HL-60 (cell line): Measurements from ENCODE around the gene ARAP2.

ENCODE experiments used
- CTCF ChIP-seq: IDR thresholded peaks from one replicate; pipeline ENCODE4 v1.5.1; 2011; ENCODE audit warnings: low read length, control low read depth, inconsistent platforms; ENCODE audit not compliant: insufficient read depth
- REST ChIP-seq: IDR thresholded peaks from 2 replicates; pipeline ENCODE4 v1.6.1; 2012; ENCODE audit warnings: low read depth; ENCODE audit not compliant: insufficient replicate concordance

- TF ChIP-seq CTCF: no peak
- peak; percentile 33 for TF ChIP-seq REST
Observed at GRCh38 chr4:36255577-36255976, 11.3 kb upstream of the ARAP2 start.
